Gastroesophageal sphincter (tissue), 2 donors: ENCODE results near the gene HOXA5.

ENCODE experiments used
- POLR2A ChIP-seq, 2 donors: fragments of 450-650 bp; IDR thresholded peaks; one replicate each; pipeline ENCODE4 v1.6.1; 2017; ENCODE audit warnings: antibody characterized with exemption in 2 of 2, mild to moderate bottlenecking in 2 of 2, moderate library complexity in 1 of 2
- POLR2AphosphoS5 ChIP-seq: sonication (generic); formaldehyde crosslinking; IDR thresholded peaks from one replicate; pipeline ENCODE4 v1.6.1; 2017; ENCODE audit warnings: antibody characterized with exemption

DNA sequence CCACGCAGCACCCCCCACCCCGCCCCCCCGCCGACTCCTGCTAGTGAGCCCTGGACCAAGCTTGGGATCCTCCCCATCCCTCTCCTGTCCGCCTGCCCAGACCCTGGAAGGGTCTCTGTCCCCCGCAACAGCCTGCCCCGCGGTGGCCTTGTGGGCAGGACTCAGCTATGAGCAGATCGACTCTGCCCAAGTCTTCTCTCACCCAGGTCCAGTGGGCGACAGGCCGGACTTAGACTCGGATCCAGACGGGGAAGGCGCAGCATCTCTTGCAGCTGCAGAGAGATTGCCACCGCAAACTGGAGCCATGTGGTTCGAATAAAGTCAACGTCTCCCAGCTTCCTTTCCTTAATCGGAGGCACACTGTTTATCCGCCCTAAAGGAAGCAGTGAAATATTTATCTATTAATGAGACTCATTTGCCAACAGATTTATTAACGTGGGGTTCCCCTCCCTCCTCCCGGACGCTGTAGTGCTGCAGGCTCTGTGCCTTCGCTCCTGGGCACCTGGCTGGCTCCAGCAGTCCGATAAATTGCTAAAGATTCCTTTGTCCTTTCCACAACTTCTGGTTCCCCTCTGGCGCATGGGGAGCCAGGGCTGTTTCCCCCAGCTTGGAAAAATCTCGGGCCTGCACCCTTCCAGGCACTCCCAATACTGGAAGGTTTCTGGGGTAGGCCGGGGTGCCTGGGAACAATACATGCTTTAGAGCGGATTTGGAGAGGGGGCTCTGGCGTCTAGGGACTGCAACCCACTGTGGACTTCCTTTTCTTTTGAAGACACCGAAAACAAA lies 13.6 kb upstream of the HOXA5 start:
- TF ChIP-seq POLR2AphosphoS5 (no peak), POLR2A (IDR thresholded peaks at IDR 0.05) (no peak)
